ENCODE data around the gene CMKLR1. TPM values are rescaled to one million over a fixed set of nuclear protein-coding genes. Genes with fewer than 3 reads are reported as not detected.

Gene CMKLR1
- total RNA-seq, 1 experiment from 2014 or later, result 0.12 TPM

DNA sequence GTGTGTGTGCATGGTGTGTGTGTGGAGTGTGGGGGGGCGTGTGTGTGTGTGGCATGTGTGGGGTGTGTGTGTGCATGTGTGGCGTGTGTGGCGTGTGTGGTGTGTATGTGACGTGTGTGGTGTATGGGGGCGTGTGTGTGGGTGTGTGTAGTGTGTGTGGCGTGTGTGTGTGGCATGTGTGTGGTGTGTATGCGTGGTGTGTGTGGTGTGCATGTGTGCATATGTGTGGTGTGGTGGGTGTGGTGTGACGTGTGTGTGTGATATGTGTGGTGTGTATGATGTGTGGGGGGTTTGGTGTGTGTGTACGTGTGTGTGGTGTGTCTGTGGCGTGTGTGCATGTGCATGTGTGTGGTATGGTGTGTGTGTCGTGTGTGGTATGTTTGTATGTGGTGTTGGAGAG lies 24.1 kb upstream of the CMKLR1 start:
- Mint-ChIP-seq H3K4me3 (ENCODE audit: unreplicated experiment) (no peak overlapping the region), H3K4me1 (ENCODE audit: insufficient read depth, unreplicated experiment) (no peaks in the 10 kb centered on the region), H3K27ac (ENCODE audit: low read depth, unreplicated experiment) (no peak overlapping the region), H3K9me3 (ENCODE audit: unreplicated experiment) (peaks cover 11% of the 10 kb centered on the region), H3K27me3 (ENCODE audit: insufficient read depth, unreplicated experiment) (no peaks in the 10 kb centered on the region), H3K36me3 (ENCODE audit: insufficient read depth, unreplicated experiment) (no peaks in the 10 kb centered on the region)
- DNase-seq (ENCODE audit: unreplicated experiment), result no peak
- CTCF ChIA-PET, result no interaction called here
- TF ChIP-seq, protein P1, sequence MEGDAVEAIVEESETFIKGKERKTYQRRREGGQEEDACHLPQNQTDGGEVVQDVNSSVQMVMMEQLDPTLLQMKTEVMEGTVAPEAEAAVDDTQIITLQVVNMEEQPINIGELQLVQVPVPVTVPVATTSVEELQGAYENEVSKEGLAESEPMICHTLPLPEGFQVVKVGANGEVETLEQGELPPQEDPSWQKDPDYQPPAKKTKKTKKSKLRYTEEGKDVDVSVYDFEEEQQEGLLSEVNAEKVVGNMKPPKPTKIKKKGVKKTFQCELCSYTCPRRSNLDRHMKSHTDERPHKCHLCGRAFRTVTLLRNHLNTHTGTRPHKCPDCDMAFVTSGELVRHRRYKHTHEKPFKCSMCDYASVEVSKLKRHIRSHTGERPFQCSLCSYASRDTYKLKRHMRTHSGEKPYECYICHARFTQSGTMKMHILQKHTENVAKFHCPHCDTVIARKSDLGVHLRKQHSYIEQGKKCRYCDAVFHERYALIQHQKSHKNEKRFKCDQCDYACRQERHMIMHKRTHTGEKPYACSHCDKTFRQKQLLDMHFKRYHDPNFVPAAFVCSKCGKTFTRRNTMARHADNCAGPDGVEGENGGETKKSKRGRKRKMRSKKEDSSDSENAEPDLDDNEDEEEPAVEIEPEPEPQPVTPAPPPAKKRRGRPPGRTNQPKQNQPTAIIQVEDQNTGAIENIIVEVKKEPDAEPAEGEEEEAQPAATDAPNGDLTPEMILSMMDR (IDR thresholded peaks at IDR 0.05; ENCODE audit: unreplicated experiment), result no peak
- POLR2A ChIA-PET, result no interaction called here
- BruUV-seq (replicated peaks), result no TSS peak
- intact Hi-C loops (cut with micrococcal nuclease), result no loop called here

DNA sequence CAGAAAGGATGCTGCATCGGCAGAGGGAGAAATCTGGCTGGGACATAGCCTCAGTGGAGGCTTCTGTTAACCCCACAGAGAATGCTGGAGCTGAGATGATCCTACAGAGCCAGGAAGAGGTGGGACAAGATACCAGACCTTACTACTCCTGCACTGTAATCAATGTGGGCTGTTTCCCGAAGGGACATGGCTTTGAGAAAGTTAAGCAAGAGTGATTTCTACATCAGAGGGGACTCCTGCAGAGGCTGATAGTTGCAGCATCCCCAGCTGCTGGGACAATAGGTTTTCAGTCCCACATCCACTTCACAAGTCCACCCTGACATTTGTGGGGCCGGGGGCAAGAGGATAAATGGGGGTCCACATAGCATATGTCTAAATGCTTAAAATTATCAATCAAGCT lies 22.5 kb upstream of the CMKLR1 start:
- intact Hi-C loops (cut with micrococcal nuclease), result no loop called here
- H3K4me3 Mint-ChIP-seq (ENCODE audit: unreplicated experiment), result no peak overlapping the region
- ChIA-PET CTCF (no interaction called here), POLR2A (no interaction called here)
- no peaks in the 10 kb centered on the region for H3K4me1 Mint-ChIP-seq (ENCODE audit: insufficient read depth, unreplicated experiment)
- no peak overlapping the region for H3K27ac Mint-ChIP-seq (ENCODE audit: low read depth, unreplicated experiment)
- H3K9me3 Mint-ChIP-seq (ENCODE audit: unreplicated experiment), result peaks cover 11% of the 10 kb centered on the region
- no peaks in the 10 kb centered on the region for H3K36me3 Mint-ChIP-seq (ENCODE audit: insufficient read depth, unreplicated experiment)
- no peaks in the 10 kb centered on the region for H3K27me3 Mint-ChIP-seq (ENCODE audit: insufficient read depth, unreplicated experiment)
- TF ChIP-seq, protein P1 (IDR thresholded peaks at IDR 0.05; ENCODE audit: unreplicated experiment), result no peak
- DNase-seq (ENCODE audit: unreplicated experiment), result no peak
- BruUV-seq (replicated peaks), result no TSS peak

DNA sequence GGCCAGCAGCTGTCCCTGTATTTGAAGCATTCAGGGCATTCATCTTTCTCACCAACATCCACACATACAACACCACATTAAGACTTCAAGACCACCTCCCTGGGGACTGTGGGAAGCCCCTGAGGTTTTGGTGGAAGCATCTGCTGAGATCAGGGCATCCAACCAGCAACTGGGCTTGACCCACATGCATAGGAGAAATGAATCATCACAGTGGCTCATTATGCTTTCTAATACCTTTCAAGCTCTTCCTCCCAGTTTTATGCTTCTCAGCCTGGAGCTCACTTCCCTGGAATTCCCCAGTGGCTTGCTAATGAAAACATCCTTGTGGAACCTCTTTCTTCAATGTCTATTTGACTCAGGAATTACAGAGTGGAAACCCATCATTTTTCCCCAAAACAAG lies 21.4 kb upstream of the CMKLR1 start:
- ChIA-PET CTCF (interaction anchor here (0.6 kb wide), 1 partner anchor 64 kb away, joined by 4 read pairs; no protein-coding TSS in a partner anchor), POLR2A (no interaction called here)
- BruUV-seq (replicated peaks), result no TSS peak
- H3K36me3 Mint-ChIP-seq (ENCODE audit: insufficient read depth, unreplicated experiment), result no peaks in the 10 kb centered on the region
- no peaks in the 10 kb centered on the region for H3K27me3 Mint-ChIP-seq (ENCODE audit: insufficient read depth, unreplicated experiment)
- no peaks in the 10 kb centered on the region for H3K4me1 Mint-ChIP-seq (ENCODE audit: insufficient read depth, unreplicated experiment)
- H3K4me3 Mint-ChIP-seq (ENCODE audit: unreplicated experiment), result no peak overlapping the region
- peaks cover 11% of the 10 kb centered on the region for H3K9me3 Mint-ChIP-seq (ENCODE audit: unreplicated experiment)
- peak; percentile 50 for DNase-seq (ENCODE audit: unreplicated experiment)
- no peak overlapping the region for H3K27ac Mint-ChIP-seq (ENCODE audit: low read depth, unreplicated experiment)
- TF ChIP-seq, protein P1 (IDR thresholded peaks at IDR 0.05; ENCODE audit: unreplicated experiment), result no peak
- intact Hi-C loops (cut with micrococcal nuclease), result no loop called here

DNA sequence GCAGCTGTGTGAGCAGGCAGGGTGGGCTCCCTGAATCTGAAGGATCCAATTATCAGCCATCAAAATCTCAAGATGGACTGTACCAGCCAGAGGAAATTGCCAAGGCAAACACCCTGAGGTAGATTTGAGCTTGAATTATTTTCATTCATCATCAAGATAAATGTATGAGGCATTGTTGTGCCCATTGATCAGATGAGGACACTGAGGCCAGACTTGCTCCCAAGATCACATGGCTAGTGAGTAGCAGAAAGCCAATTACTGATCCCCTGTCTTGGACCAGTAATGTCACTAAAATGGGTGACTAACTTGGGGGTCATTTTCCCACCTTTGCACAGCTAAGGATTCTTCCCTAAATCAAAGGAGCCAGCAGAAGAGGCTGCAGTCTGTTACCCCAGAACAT lies 20.9 kb upstream of the CMKLR1 start:
- Mint-ChIP-seq H3K4me3 (ENCODE audit: unreplicated experiment) (no peak overlapping the region), H3K4me1 (ENCODE audit: insufficient read depth, unreplicated experiment) (no peaks in the 10 kb centered on the region), H3K27me3 (ENCODE audit: insufficient read depth, unreplicated experiment) (no peaks in the 10 kb centered on the region), H3K27ac (ENCODE audit: low read depth, unreplicated experiment) (no peak overlapping the region), H3K9me3 (ENCODE audit: unreplicated experiment) (peaks cover 11% of the 10 kb centered on the region), H3K36me3 (ENCODE audit: insufficient read depth, unreplicated experiment) (no peaks in the 10 kb centered on the region)
- DNase-seq (ENCODE audit: unreplicated experiment), result no peak
- POLR2A ChIA-PET, result no interaction called here
- TF ChIP-seq, protein P1 (IDR thresholded peaks at IDR 0.05; ENCODE audit: unreplicated experiment), result no peak
- no TSS peak for BruUV-seq (replicated peaks)
- CTCF ChIA-PET, result interaction anchor here (0.6 kb wide), 1 partner anchor 63 kb away, joined by 4 read pairs; no protein-coding TSS in a partner anchor
- intact Hi-C loops (cut with micrococcal nuclease), result no loop called here
